HepG2 (cell line): ENCODE data around the gene PRPF18. TPM values are rescaled to one million over a fixed set of nuclear protein-coding genes. Genes with fewer than 3 reads are reported as not detected.

Experiments
- NFATC3 ChIP-seq: sonication (generic); formaldehyde crosslinking; IDR thresholded peaks from 2 replicates; pipeline ENCODE4 v1.5.1; 2020; ENCODE audit warnings: mild to moderate bottlenecking, missing genetic modification reagents
- NFE2L2 ChIP-seq: fragments of 150-350 bp; IDR thresholded peaks from 2 replicates; pipeline ENCODE4 v1.6.1; 2014; ENCODE audit warnings: low read length
- PRPF4 ChIP-seq: fragments of 200-400 bp; formaldehyde crosslinking; IDR thresholded peaks from 2 replicates; pipeline ENCODE4 v1.6.1; 2016; ENCODE audit warnings: low read length, low read depth; ENCODE audit not compliant: poor library complexity, severe bottlenecking
- REPIN1 ChIP-seq: sonication (generic); formaldehyde crosslinking; IDR thresholded peaks from 2 replicates; pipeline ENCODE4 v1.8.0; 2022; ENCODE audit warnings: missing genetic modification reagents, low read depth, mild to moderate bottlenecking, borderline replicate concordance
- SAFB2 ChIP-seq: sonication (generic); formaldehyde crosslinking; IDR thresholded peaks from 2 replicates; pipeline ENCODE4 v1.5.1; 2020; ENCODE audit warnings: missing genetic modification reagents, low read depth, mild to moderate bottlenecking, borderline replicate concordance
- SRSF1 ChIP-seq: fragments of 200-400 bp; formaldehyde crosslinking; optimal IDR thresholded peaks from 2 replicates; pipeline ENCODE3; 2017; ENCODE audit warnings: mild to moderate bottlenecking, low read depth, low read length, moderate library complexity
- TEAD3 ChIP-seq: optimal IDR thresholded peaks from 2 replicates; pipeline ENCODE3; 2016; ENCODE audit warnings: borderline replicate concordance
- TERF1 ChIP-seq: sonication (generic); formaldehyde crosslinking; IDR thresholded peaks from 2 replicates; pipeline ENCODE4 v1.8.0; 2022; ENCODE audit warnings: mild to moderate bottlenecking, missing genetic modification reagents, moderate library complexity
- ZBED4 ChIP-seq: sonication (generic); formaldehyde crosslinking; IDR thresholded peaks from 2 replicates; pipeline ENCODE4 v1.4.0; 2020; ENCODE audit warnings: missing genetic modification reagents, borderline replicate concordance
- ZGPAT ChIP-seq: IDR thresholded peaks from 2 replicates; pipeline ENCODE4 v1.6.1; 2016; ENCODE audit warnings: mild to moderate bottlenecking
- ZMYM2 ChIP-seq: sonication (generic); formaldehyde crosslinking; IDR thresholded peaks from 2 replicates; pipeline ENCODE4 v1.8.0; 2022; ENCODE audit warnings: mild to moderate bottlenecking, missing genetic modification reagents
- ZNF281 ChIP-seq: sonication (generic); formaldehyde crosslinking; IDR thresholded peaks from 2 replicates; pipeline ENCODE4 v1.4.0; 2020; ENCODE audit warnings: missing genetic modification reagents, borderline replicate concordance
- ZNF558 ChIP-seq: sonication (generic); formaldehyde crosslinking; IDR thresholded peaks from 2 replicates; pipeline ENCODE4 v1.9.0; 2022; ENCODE audit warnings: mild to moderate bottlenecking, missing genetic modification reagents, borderline replicate concordance
- ZNF614 ChIP-seq: IDR thresholded peaks from 2 replicates; pipeline ENCODE4 v1.6.1; 2018; ENCODE audit warnings: missing biosample characterization, missing genetic modification reagents, inconsistent platforms, borderline replicate concordance
- ZNF772 ChIP-seq: sonication (generic); formaldehyde crosslinking; IDR thresholded peaks from 2 replicates; pipeline ENCODE4 v1.5.0; 2020; ENCODE audit warnings: mild to moderate bottlenecking, missing genetic modification reagents
- polyA plus RNA-seq, 8 experiments: library from polyadenylated mRNA; depleted of rRNA in 3 of 8; stranded (reverse) in 7 of 8; unstranded in 1 of 8; fragments of >200 nt; fragmentation: Illumina TruSeq in 4 of 8; extraction: Trizol in 4 of 8; gene quantifications; 2 replicates each; pipeline versions ENCODE4 v1.2.1 to v1.2.3, GENCODE V29; 2011 to 2016; ENCODE audit warnings: low read depth in 4 of 8, missing spikeins in 1 of 8, mixed read lengths in 1 of 8; ENCODE audit not compliant: insufficient read depth in 1 of 8
- total RNA-seq, 5 experiments: library from RNA; depleted of rRNA; stranded (reverse); fragments of >200 nt; fragmentation: Illumina TruSeq; extraction: Trizol; gene quantifications; 2 replicates each; pipeline ENCODE4 v1.2.3, GENCODE V29; 2016; ENCODE audit warnings: low read depth in 1 of 5

PRPF18 gene
- total and polyA plus RNA-seq, 2 of the 13 experiments (the other 11 are each of a cell fraction or from before 2014, with no cell fraction given): 6.1 to 17.2 TPM

GRCh38 chr10:13586676-13587355 is at the start of gene PRPF18 (continued):
- no peak; the same call in 1 of the 2 replicates for TF ChIP-seq ZNF281
- peak; percentile 85; the same call in 1 of the 2 replicates for TF ChIP-seq ZNF614
- no peak for TF ChIP-seq SRSF1
- TF ChIP-seq REPIN1 (CRISPR knock-in tag): peak; percentile 88
- TF ChIP-seq SAFB2 (CRISPR knock-in tag): no peak
- no peak for TF ChIP-seq PRPF4
- no peak for TF ChIP-seq TERF1 (CRISPR knock-in tag)
- no peak for TF ChIP-seq NFATC3 (CRISPR knock-in tag)
- no peak for TF ChIP-seq ZNF558 (CRISPR knock-in tag)
- TF ChIP-seq ZBED4 (CRISPR knock-in tag): peak; percentile 89
- no peak for TF ChIP-seq ZMYM2 (CRISPR knock-in tag)
- no peak for TF ChIP-seq NFE2L2
- peak; percentile 87 for TF ChIP-seq ZGPAT (CRISPR knock-in tag)
- TF ChIP-seq ZNF772 (CRISPR knock-in tag): no peak; the same call in 1 of the 2 replicates
- peak; percentile 58 for TF ChIP-seq TEAD3 (CRISPR knock-in tag)
